ENCODE results near the gene TARS2. TPM values are rescaled to one million over a fixed set of nuclear protein-coding genes. Genes with fewer than 3 reads are reported as not detected.

The TARS2 gene
- total RNA-seq, 1 experiment from 2014 or later: 44.8 TPM

GRCh38 chr1:150513351-150513791 lies 26.2 kb downstream of the TARS2 start:
- Histone ChIP-seq H4K20me1 (ENCODE audit: insufficient read depth) (no peaks in the 10 kb centered on the region), H3K79me2 (ENCODE audit: low read depth) (no peaks in the 10 kb centered on the region), H3K9me3 (ENCODE audit: insufficient read depth, low read depth) (no peaks in the 10 kb centered on the region), H3F3A (ENCODE audit: insufficient read depth, low read depth) (peaks cover 9% of the 10 kb centered on the region), H2AFZ (no peak overlapping the region), H3K36me3 (ENCODE audit: low read depth) (no peaks in the 10 kb centered on the region), H3K4me3 (no peak overlapping the region), H3K9me2 (ENCODE audit: insufficient read depth) (no peaks in the 10 kb centered on the region), H3K4me1 (replicated peaks; ENCODE audit: insufficient read depth) (peaks cover 22% of the 10 kb centered on the region), H3K27me3 (ENCODE audit: insufficient read depth, low read depth) (no peaks in the 10 kb centered on the region), H3K4me2 (peak overlapping the region; percentile 40), H3K27ac (no peak overlapping the region)
- CTCF ChIA-PET: interaction anchor here (0.5 to 1.0 kb wide), 2 partner anchors 19 to 442 kb away, joined by 4 to 7 read pairs; no protein-coding TSS in a partner anchor
- POLR2A ChIA-PET (ENCODE audit: unreplicated experiment): interaction anchor here (1.0 kb wide), 1 partner anchor 493 kb away, joined by 4 read pairs; the partner anchor contains the start of gene MINDY1
- TF ChIP-seq EZH2 (IDR thresholded peaks at IDR 0.05; ENCODE audit: low read depth): no peak
- no peak for TF ChIP-seq CTCF (conservative IDR thresholded peaks at IDR 0.05)
- DNase-seq: no peak
- BruUV-seq (replicated peaks): no TSS peak
- intact Hi-C loops (cut with micrococcal nuclease; ENCODE audit: unreplicated experiment): no loop called here

GRCh38 chr1:150514260-150514659 lies 27.0 kb downstream of the TARS2 start:
- ChIA-PET CTCF (no interaction called here), POLR2A (ENCODE audit: unreplicated experiment) (no interaction called here)
- Histone ChIP-seq H3K4me3 (no peak overlapping the region), H3K79me2 (ENCODE audit: low read depth) (no peaks in the 10 kb centered on the region), H3K36me3 (ENCODE audit: low read depth) (no peaks in the 10 kb centered on the region), H3K9me3 (ENCODE audit: insufficient read depth, low read depth) (no peaks in the 10 kb centered on the region), H4K20me1 (ENCODE audit: insufficient read depth) (no peaks in the 10 kb centered on the region), H3K27me3 (ENCODE audit: insufficient read depth, low read depth) (no peaks in the 10 kb centered on the region), H3K4me2 (no peak overlapping the region), H3K9me2 (ENCODE audit: insufficient read depth) (no peaks in the 10 kb centered on the region), H2AFZ (no peak overlapping the region), H3K27ac (no peak overlapping the region), H3K4me1 (replicated peaks; ENCODE audit: insufficient read depth) (peaks cover 22% of the 10 kb centered on the region), H3F3A (ENCODE audit: insufficient read depth, low read depth) (peaks cover 9% of the 10 kb centered on the region)
- DNase-seq: no peak
- intact Hi-C loops (cut with micrococcal nuclease; ENCODE audit: unreplicated experiment): no loop called here
- no TSS peak for BruUV-seq (replicated peaks)
- TF ChIP-seq CTCF (conservative IDR thresholded peaks at IDR 0.05): no peak
- TF ChIP-seq EZH2 (IDR thresholded peaks at IDR 0.05; ENCODE audit: low read depth): no peak

- Histone ChIP-seq H3K4me2 (peak overlapping the region; percentile 87), H2AFZ (peak overlapping the region; percentile 92), H3K4me3 (peak overlapping the region; percentile 70), H3K27ac (no peak overlapping the region), H3K9me3 (ENCODE audit: insufficient read depth, low read depth) (no peaks in the 10 kb centered on the region), H3K27me3 (ENCODE audit: insufficient read depth, low read depth) (no peaks in the 10 kb centered on the region), H3K9me2 (ENCODE audit: insufficient read depth) (no peaks in the 10 kb centered on the region), H4K20me1 (ENCODE audit: insufficient read depth) (no peaks in the 10 kb centered on the region), H3K4me1 (replicated peaks; ENCODE audit: insufficient read depth) (peaks cover 22% of the 10 kb centered on the region), H3F3A (ENCODE audit: insufficient read depth, low read depth) (peaks cover 9% of the 10 kb centered on the region), H3K36me3 (ENCODE audit: low read depth) (no peaks in the 10 kb centered on the region), H3K79me2 (ENCODE audit: low read depth) (no peaks in the 10 kb centered on the region)
- TSS peak; percentile 72 for BruUV-seq (replicated peaks)
- ChIA-PET CTCF (interaction anchor here (0.5 to 0.7 kb wide), 3 partner anchors 17 to 176 kb away, joined by 3 to 6 read pairs (median 4); no protein-coding TSS in a partner anchor), POLR2A (ENCODE audit: unreplicated experiment) (interaction anchor here (0.6 kb wide), 1 partner anchor 19 kb away, joined by 8 read pairs; no protein-coding TSS in a partner anchor)
- intact Hi-C loops (cut with micrococcal nuclease; ENCODE audit: unreplicated experiment): no loop called here
- no peak for DNase-seq
- no peak for TF ChIP-seq CTCF (conservative IDR thresholded peaks at IDR 0.05)
- TF ChIP-seq EZH2 (IDR thresholded peaks at IDR 0.05; ENCODE audit: low read depth): no peak
These were observed 27.7 kb downstream of the TARS2 start for GRCh38 chr1:150514913-150515327.
